ENCODE data around the gene CDH8. TPM values are rescaled to one million over a fixed set of nuclear protein-coding genes. Genes with fewer than 3 reads are reported as not detected.
"Not testable (repeated sequence)": the region's sequence is repeated elsewhere in the genome, so short reads cannot be mapped to it uniquely, and the experiment has no call there.

The CDH8 gene
- total and polyA plus RNA-seq, 2 experiments from 2014 or later: 2.1 to 2.2 TPM

- no peak for TF ChIP-seq EZH2phosphoT487 (IDR thresholded peaks at IDR 0.05; ENCODE audit: low read depth, severe bottlenecking, unreplicated experiment)
- no peak for TF ChIP-seq CTCF (IDR thresholded peaks at IDR 0.05; ENCODE audit: poor library complexity)
- no peak for TF ChIP-seq EZH2 (IDR thresholded peaks at IDR 0.05; ENCODE audit: borderline replicate concordance)
- Histone ChIP-seq H3K79me2 (no peaks in the 10 kb centered on the region), H3K4me2 (no peak overlapping the region), H3K9me2 (replicated peaks; ENCODE audit: insufficient read depth) (no peaks in the 10 kb centered on the region), H3K9me3 (ENCODE audit: low read depth) (no peaks in the 10 kb centered on the region), H2AFZ (no peak overlapping the region), H4K20me1 (ENCODE audit: insufficient read depth, poor library complexity, severe bottlenecking) (no peaks in the 10 kb centered on the region), H3K27ac (no peak overlapping the region), H3K27me3 (no peaks in the 10 kb centered on the region), H3K36me3 (replicated peaks; ENCODE audit: insufficient read depth, low read depth) (no peaks in the 10 kb centered on the region), H3K4me1 (ENCODE audit: insufficient read depth) (no peaks in the 10 kb centered on the region), H3K4me3 (no peak overlapping the region)
- no peak for DNase-seq (ENCODE audit: low spot score)
- 81% methylated on average over 4 of the region's 4 CpGs for WGBS (ENCODE audit: low lambda C conversion rate, missing lambda C conversion rate)
Measured at GRCh38 chr16:61792194-61792909, 243.9 kb downstream of the CDH8 start.

- Histone ChIP-seq H3K36me3 (replicated peaks; ENCODE audit: insufficient read depth, low read depth) (no peaks in the 10 kb centered on the region), H3K4me2 (no peak overlapping the region), H3K27ac (no peak overlapping the region), H2AFZ (no peak overlapping the region), H3K27me3 (no peaks in the 10 kb centered on the region), H4K20me1 (ENCODE audit: insufficient read depth, poor library complexity, severe bottlenecking) (no peaks in the 10 kb centered on the region), H3K4me3 (no peak overlapping the region), H3K4me1 (ENCODE audit: insufficient read depth) (no peaks in the 10 kb centered on the region), H3K9me3 (ENCODE audit: low read depth) (no peaks in the 10 kb centered on the region), H3K9me2 (replicated peaks; ENCODE audit: insufficient read depth) (no peaks in the 10 kb centered on the region), H3K79me2 (no peaks in the 10 kb centered on the region)
- WGBS (ENCODE audit: low lambda C conversion rate, missing lambda C conversion rate): 79% methylated on average over 2 of the region's 2 CpGs
- no peak for TF ChIP-seq EZH2 (IDR thresholded peaks at IDR 0.05; ENCODE audit: borderline replicate concordance)
- TF ChIP-seq EZH2phosphoT487 (IDR thresholded peaks at IDR 0.05; ENCODE audit: low read depth, severe bottlenecking, unreplicated experiment): no peak
- no peak for TF ChIP-seq CTCF (IDR thresholded peaks at IDR 0.05; ENCODE audit: poor library complexity)
- no peak for DNase-seq (ENCODE audit: low spot score)
Measured at GRCh38 chr16:61791464-61791863, 244.8 kb downstream of the CDH8 start.

- not testable (repeated sequence) for H3K9me3 ChIP-seq (ENCODE audit: low read depth); H3K9me2 ChIP-seq (replicated peaks; ENCODE audit: insufficient read depth); DNase-seq (ENCODE audit: low spot score); H3K4me3 ChIP-seq; H2AFZ ChIP-seq; H3K36me3 ChIP-seq (replicated peaks; ENCODE audit: insufficient read depth, low read depth); H3K4me2 ChIP-seq; H4K20me1 ChIP-seq (ENCODE audit: insufficient read depth, poor library complexity, severe bottlenecking); H3K4me1 ChIP-seq (ENCODE audit: insufficient read depth); H3K27ac ChIP-seq; H3K79me2 ChIP-seq; H3K27me3 ChIP-seq
- 92% methylated on average over 16 of the region's 16 CpGs for WGBS (ENCODE audit: low lambda C conversion rate, missing lambda C conversion rate)
Measured at GRCh38 chr16:61781855-61782254, 254.4 kb downstream of the CDH8 start.

DNA sequence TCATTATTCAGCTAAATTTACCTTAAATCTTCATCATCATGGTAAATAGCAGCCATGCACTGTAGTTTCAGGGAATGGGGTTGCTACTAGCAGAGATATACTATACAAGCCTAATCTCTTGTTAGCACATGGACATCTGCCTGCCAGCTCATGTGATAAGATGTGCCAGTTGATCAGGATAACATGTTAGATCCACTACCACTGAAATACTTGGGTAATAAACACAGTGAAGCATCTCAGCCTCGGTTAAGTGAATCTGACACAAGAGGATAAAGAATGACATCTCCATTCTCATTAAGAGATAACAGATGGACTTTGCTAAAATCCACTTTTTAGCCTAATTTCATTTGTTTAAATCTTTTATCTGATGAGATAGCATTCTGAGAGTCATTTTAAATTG, 256.1 kb downstream of the CDH8 start:
- H3K4me1 ChIP-seq (ENCODE audit: insufficient read depth): no peaks in the 10 kb centered on the region
- no peaks in the 10 kb centered on the region for H3K36me3 ChIP-seq (replicated peaks; ENCODE audit: insufficient read depth, low read depth)

More for the DNA sequence above, 256.1 kb downstream of the CDH8 start:
- Histone ChIP-seq H3K4me2 (no peak overlapping the region), H3K9me3 (ENCODE audit: low read depth) (no peaks in the 10 kb centered on the region), H3K27ac (no peak overlapping the region), H3K4me3 (no peak overlapping the region), H3K9me2 (replicated peaks; ENCODE audit: insufficient read depth) (no peaks in the 10 kb centered on the region), H3K27me3 (no peaks in the 10 kb centered on the region), H4K20me1 (ENCODE audit: insufficient read depth, poor library complexity, severe bottlenecking) (no peaks in the 10 kb centered on the region), H2AFZ (no peak overlapping the region), H3K79me2 (no peaks in the 10 kb centered on the region)
- no peak for TF ChIP-seq CTCF (IDR thresholded peaks at IDR 0.05; ENCODE audit: poor library complexity)
- TF ChIP-seq EZH2 (IDR thresholded peaks at IDR 0.05; ENCODE audit: borderline replicate concordance): no peak
- TF ChIP-seq EZH2phosphoT487 (IDR thresholded peaks at IDR 0.05; ENCODE audit: low read depth, severe bottlenecking, unreplicated experiment): no peak
- 40% methylated on average over 1 of the region's 1 CpG for WGBS (ENCODE audit: low lambda C conversion rate, missing lambda C conversion rate)
- DNase-seq (ENCODE audit: low spot score): no peak

Measured in hepatocyte (in vitro differentiated cells).